Mesenchymal stem cell (in vitro differentiated cells and primary cell): ENCODE measurements around the gene SRPK2.
"Not testable (repeated sequence)": the region's sequence is repeated elsewhere in the genome, so short reads cannot be mapped to it uniquely, and the experiment has no call there.

Experiments used
- DNase-seq: peaks from one replicate; pipeline ENCODE4 v3.0.0-alpha.2; 2013
- H2AFZ ChIP-seq: one replicate; pipeline ENCODE4 v1.6.1; 2013; ENCODE audit warnings: low read depth, mild to moderate bottlenecking, control low read depth, inconsistent platforms, low read length, moderate library complexity
- H2AK5ac ChIP-seq: 2 replicates; pipeline ENCODE4 v1.6.1; 2013; ENCODE audit warnings: low read length, moderate library complexity, mild to moderate bottlenecking, inconsistent platforms; ENCODE audit not compliant: severe bottlenecking
- H2BK120ac ChIP-seq: one replicate; pipeline ENCODE4 v1.6.1; 2013; ENCODE audit warnings: low read depth, mild to moderate bottlenecking, inconsistent platforms, low read length, moderate library complexity
- H2BK12ac ChIP-seq, 2 experiments: one replicate each; pipeline ENCODE4 v1.6.1; 2013; ENCODE audit warnings: inconsistent platforms in 2 of 2, low read length in 2 of 2, mild to moderate bottlenecking in 2 of 2, moderate library complexity in 2 of 2, control low read depth in 1 of 2
- H2BK15ac ChIP-seq: one replicate; pipeline ENCODE4 v1.6.1; 2013; ENCODE audit warnings: mild to moderate bottlenecking, low read depth, inconsistent platforms; ENCODE audit not compliant: poor library complexity, severe bottlenecking
- H2BK5ac ChIP-seq: 2 replicates; pipeline ENCODE4 v1.6.1; 2013; ENCODE audit warnings: low read depth, mild to moderate bottlenecking, low read length, control low read depth, inconsistent platforms; ENCODE audit not compliant: poor library complexity, severe bottlenecking
- H3K14ac ChIP-seq, 2 experiments: one replicate each; pipeline ENCODE4 v1.6.1; 2013; ENCODE audit warnings: inconsistent platforms in 2 of 2, low read length in 2 of 2, control low read depth in 1 of 2, mild to moderate bottlenecking in 1 of 2, moderate library complexity in 1 of 2
- H3K18ac ChIP-seq, 2 experiments: one replicate each; pipeline ENCODE4 v1.6.1; 2013; ENCODE audit warnings: inconsistent platforms in 2 of 2, low read length in 2 of 2, control low read depth in 1 of 2, low read depth in 1 of 2, mild to moderate bottlenecking in 1 of 2
- H3K23ac ChIP-seq, 2 experiments: one replicate each; pipeline ENCODE4 v1.6.1; 2013; ENCODE audit warnings: inconsistent platforms in 2 of 2, low read length in 2 of 2, mild to moderate bottlenecking in 2 of 2, moderate library complexity in 2 of 2, control low read depth in 1 of 2
- H3K27ac ChIP-seq: 2 replicates; pipeline ENCODE4 v1.5.1; 2013; ENCODE audit warnings: mild to moderate bottlenecking, moderate library complexity, low read length, control low read depth, inconsistent platforms; ENCODE audit not compliant: poor library complexity, severe bottlenecking
- H3K27me3 ChIP-seq, 2 experiments: 2 replicates each; pipeline versions ENCODE4 v1.6.1 to v1.7.0; 2013; ENCODE audit warnings: low read length in 2 of 2, mild to moderate bottlenecking in 2 of 2, moderate library complexity in 2 of 2, control low read depth in 1 of 2, inconsistent platforms in 1 of 2; ENCODE audit not compliant: control insufficient read depth in 1 of 2, insufficient read depth in 1 of 2
- H3K36me3 ChIP-seq, 2 experiments: 2 replicates each; pipeline versions ENCODE4 v1.6.1 to v1.7.0; 2013; ENCODE audit warnings: low read length in 2 of 2, control low read depth in 1 of 2, inconsistent platforms in 1 of 2, low read depth in 1 of 2, mild to moderate bottlenecking in 1 of 2; ENCODE audit not compliant: insufficient read depth in 2 of 2, control insufficient read depth in 1 of 2
- H3K4ac ChIP-seq, 2 experiments: one replicate each; pipeline ENCODE4 v1.6.1; 2013; ENCODE audit warnings: inconsistent platforms in 2 of 2, low read length in 2 of 2, mild to moderate bottlenecking in 2 of 2, moderate library complexity in 2 of 2, control low read depth in 1 of 2, low read depth in 1 of 2
- H3K4me1 ChIP-seq: 2 replicates; pipeline ENCODE4 v1.6.1; 2013; ENCODE audit warnings: low read depth, low read length, control low read depth; ENCODE audit not compliant: control insufficient read depth, insufficient read depth
- H3K4me2 ChIP-seq: 2 replicates; pipeline ENCODE4 v1.6.1; 2013; ENCODE audit warnings: low read length, mild to moderate bottlenecking, inconsistent platforms; ENCODE audit not compliant: poor library complexity, severe bottlenecking
- H3K4me3 ChIP-seq, 2 experiments: 2 replicates each; pipeline versions ENCODE4 v1.5.1 to v1.7.0; 2013; ENCODE audit warnings: low read length in 2 of 2, mild to moderate bottlenecking in 2 of 2, control low read depth in 1 of 2, low read depth in 1 of 2; ENCODE audit not compliant: insufficient read depth in 1 of 2
- H3K79me1 ChIP-seq: replicated peaks from 2 replicates; pipeline ENCODE4 v1.6.1; 2013; ENCODE audit warnings: mild to moderate bottlenecking, control low read depth, low read length, inconsistent platforms; ENCODE audit not compliant: poor library complexity, severe bottlenecking
- H3K9ac ChIP-seq: 2 replicates; pipeline ENCODE4 v1.7.0; 2013; ENCODE audit warnings: mild to moderate bottlenecking, low read length, moderate library complexity
- H3K9me3 ChIP-seq: 2 replicates; pipeline ENCODE4 v1.7.0; 2013; ENCODE audit warnings: mild to moderate bottlenecking, low read length; ENCODE audit not compliant: control insufficient read depth
- H4K8ac ChIP-seq: one replicate; pipeline ENCODE4 v1.6.1; 2013; ENCODE audit warnings: inconsistent platforms, mild to moderate bottlenecking, low read length, moderate library complexity
- H4K91ac ChIP-seq: one replicate; pipeline ENCODE4 v1.6.1; 2013; ENCODE audit warnings: mild to moderate bottlenecking, low read length, inconsistent platforms
- WGBS: methylation state at CpG from one replicate; pipeline ENCODE4 v1.1.7; 2013; ENCODE audit warnings: mixed read lengths; 5-methylcytosine and 5-hydroxymethylcytosine counted together

The SRPK2 gene

GRCh38 chr7:105352018-105352612, 36.6 kb downstream of the SRPK2 start:
- Histone ChIP-seq H3K4me2 (no peak overlapping the region), H4K91ac (no peak overlapping the region), H3K23ac (no peak overlapping the region), H4K8ac (no peak overlapping the region), H2BK5ac (no peak overlapping the region), H2BK15ac (no peak overlapping the region), H3K9me3 (no peaks in the 10 kb centered on the region), H3K79me1 (peaks cover 23% of the 10 kb centered on the region), H3K9ac (peak overlapping the region; percentile 28), H3K4me3 (peak overlapping the region in 1 of 2 experiments; percentile 51), H3K4me1 (peaks cover 18% of the 10 kb centered on the region), H3K14ac (no peak overlapping the region), H3K27me3 (no peaks in the 10 kb centered on the region), H3K36me3 (no peaks in the 10 kb centered on the region), H3K18ac (peak overlapping the region in 1 of 2 experiments; percentile 54), H2BK120ac (no peak overlapping the region), H2AK5ac (no peak overlapping the region), H2AFZ (no peak overlapping the region), H3K27ac (peak overlapping the region; percentile 51), H3K4ac (no peak overlapping the region), H2BK12ac (no peak overlapping the region)
- DNase-seq, result peak; percentile 91
- 39% methylated on average over 2 of the region's 3 CpGs for WGBS

- H2BK120ac ChIP-seq, result no peak overlapping the region
- no peak overlapping the region for H3K4me3 ChIP-seq
- H3K18ac ChIP-seq, result no peak overlapping the region
- H3K79me1 ChIP-seq, result peaks cover 21% of the 10 kb centered on the region
- H3K9ac ChIP-seq, result peak overlapping the region; percentile 54
- no peak for DNase-seq
- no peak overlapping the region for H4K91ac ChIP-seq
- H3K27me3 ChIP-seq, result no peaks in the 10 kb centered on the region
- no peak overlapping the region for H3K14ac ChIP-seq
- no peak overlapping the region for H2AK5ac ChIP-seq
- H3K4ac ChIP-seq, result no peak overlapping the region
- H2BK15ac ChIP-seq, result no peak overlapping the region
- H2AFZ ChIP-seq, result no peak overlapping the region
- H3K4me2 ChIP-seq, result no peak overlapping the region
- WGBS, result 99% methylated on average over 4 of the region's 7 CpGs
- no peaks in the 10 kb centered on the region for H3K9me3 ChIP-seq
- peaks cover 18% of the 10 kb centered on the region for H3K4me1 ChIP-seq
- no peak overlapping the region for H4K8ac ChIP-seq
- H2BK12ac ChIP-seq, result no peak overlapping the region
- no peaks in the 10 kb centered on the region for H3K36me3 ChIP-seq
- H2BK5ac ChIP-seq, result no peak overlapping the region
- H3K27ac ChIP-seq, result no peak overlapping the region
- H3K23ac ChIP-seq, result no peak overlapping the region
These were observed 37.8 kb downstream of the SRPK2 start for GRCh38 chr7:105350906-105351305.

DNA sequence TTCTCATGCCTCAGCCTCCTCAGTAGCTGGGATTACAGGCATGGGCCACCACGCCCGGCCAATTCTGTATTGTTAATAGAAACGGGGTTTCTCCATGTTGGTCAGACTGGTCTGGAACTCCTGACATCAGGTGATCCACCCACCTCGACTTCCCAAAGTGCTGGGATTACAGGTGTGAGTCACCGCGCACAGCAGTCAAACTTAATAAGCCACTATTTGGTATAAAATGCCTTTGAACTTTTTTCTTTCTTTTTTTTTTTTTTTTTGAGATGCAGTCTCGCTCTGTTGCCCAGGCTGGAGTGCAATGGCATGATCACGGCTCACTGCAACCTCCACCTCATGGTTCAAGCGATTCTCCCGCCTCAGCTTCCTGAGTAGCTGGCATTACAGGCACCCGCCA, 40.5 kb downstream of the SRPK2 start:
- H3K4me3 ChIP-seq, H3K4me2 ChIP-seq, H4K8ac ChIP-seq, H2AFZ ChIP-seq, H2AK5ac ChIP-seq, H3K9ac ChIP-seq, DNase-seq, H3K27me3 ChIP-seq, H2BK120ac ChIP-seq, H3K9me3 ChIP-seq, H3K14ac ChIP-seq, H3K27ac ChIP-seq, H2BK12ac ChIP-seq, H3K23ac ChIP-seq, H3K4ac ChIP-seq, H3K36me3 ChIP-seq, H3K4me1 ChIP-seq, H2BK5ac ChIP-seq, H2BK15ac ChIP-seq, H4K91ac ChIP-seq, H3K18ac ChIP-seq: not testable (repeated sequence)
- WGBS, result 92% methylated on average over 7 of the region's 11 CpGs
- peaks cover 12% of the 10 kb centered on the region for H3K79me1 ChIP-seq

GRCh38 chr7:105346593-105347322, 42.0 kb downstream of the SRPK2 start:
- H3K36me3 ChIP-seq, result no peaks in the 10 kb centered on the region
- no peak overlapping the region for H3K9ac ChIP-seq
- no peak for DNase-seq
- H3K4ac ChIP-seq, result no peak overlapping the region
- 96% methylated on average over 9 of the region's 10 CpGs for whole genome bisulfite sequencing
- H3K4me3 ChIP-seq, result no peak overlapping the region
- no peak overlapping the region for H2BK5ac ChIP-seq
- no peak overlapping the region for H4K91ac ChIP-seq
- no peak overlapping the region for H2BK12ac ChIP-seq
- no peak overlapping the region for H2AFZ ChIP-seq
- no peaks in the 10 kb centered on the region for H3K9me3 ChIP-seq
- H4K8ac ChIP-seq, result no peak overlapping the region
- H3K79me1 ChIP-seq, result peaks cover 20% of the 10 kb centered on the region
- no peaks in the 10 kb centered on the region for H3K27me3 ChIP-seq
- H3K4me2 ChIP-seq, result no peak overlapping the region
- no peak overlapping the region for H2AK5ac ChIP-seq
- no peak overlapping the region for H3K18ac ChIP-seq
- peaks cover 5% of the 10 kb centered on the region for H3K4me1 ChIP-seq
- no peak overlapping the region for H2BK120ac ChIP-seq
- no peak overlapping the region for H2BK15ac ChIP-seq
- H3K14ac ChIP-seq, result no peak overlapping the region
- H3K23ac ChIP-seq, result no peak overlapping the region
- H3K27ac ChIP-seq, result no peak overlapping the region
